ENCODE results near the gene ATF1.
"Not testable (repeated sequence)": the region's sequence is repeated elsewhere in the genome, so short reads cannot be mapped to it uniquely, and the experiment has no call there.

GRCh38 chr12:50768813-50769212 is 4.9 kb downstream of the ATF1 start:
- TF ChIP-seq, protein P1, sequence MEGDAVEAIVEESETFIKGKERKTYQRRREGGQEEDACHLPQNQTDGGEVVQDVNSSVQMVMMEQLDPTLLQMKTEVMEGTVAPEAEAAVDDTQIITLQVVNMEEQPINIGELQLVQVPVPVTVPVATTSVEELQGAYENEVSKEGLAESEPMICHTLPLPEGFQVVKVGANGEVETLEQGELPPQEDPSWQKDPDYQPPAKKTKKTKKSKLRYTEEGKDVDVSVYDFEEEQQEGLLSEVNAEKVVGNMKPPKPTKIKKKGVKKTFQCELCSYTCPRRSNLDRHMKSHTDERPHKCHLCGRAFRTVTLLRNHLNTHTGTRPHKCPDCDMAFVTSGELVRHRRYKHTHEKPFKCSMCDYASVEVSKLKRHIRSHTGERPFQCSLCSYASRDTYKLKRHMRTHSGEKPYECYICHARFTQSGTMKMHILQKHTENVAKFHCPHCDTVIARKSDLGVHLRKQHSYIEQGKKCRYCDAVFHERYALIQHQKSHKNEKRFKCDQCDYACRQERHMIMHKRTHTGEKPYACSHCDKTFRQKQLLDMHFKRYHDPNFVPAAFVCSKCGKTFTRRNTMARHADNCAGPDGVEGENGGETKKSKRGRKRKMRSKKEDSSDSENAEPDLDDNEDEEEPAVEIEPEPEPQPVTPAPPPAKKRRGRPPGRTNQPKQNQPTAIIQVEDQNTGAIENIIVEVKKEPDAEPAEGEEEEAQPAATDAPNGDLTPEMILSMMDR (IDR thresholded peaks at IDR 0.05): not testable (repeated sequence)
- TF ChIP-seq POLR2A, EP300 (IDR thresholded peaks at IDR 0.05): not testable (repeated sequence)
